ENCODE results near the gene ARF3. TPM values are rescaled to one million over a fixed set of nuclear protein-coding genes. Genes with fewer than 3 reads are reported as not detected.
A peak's percentile ranks its signal among the peaks of the same experiment; 100 is the strongest.

ARF3 gene
- polyA plus RNA-seq, 2 of the 4 experiments (the other 2 are of a cell fraction), result 138 to 287 TPM

- FAIRE-seq (no peak), DNase-seq (ENCODE audit: low read depth in 1 of 2, low spot score in 1 of 2) (no peak), ATAC-seq (peak; percentile 83 to 84)
- H3K4me3 ChIP-seq, result no peak overlapping the region
- H3K4me1 ChIP-seq, result peaks cover 13% of the 10 kb centered on the region
- H3K4me2 ChIP-seq, result no peak overlapping the region
- TF ChIP-seq ZSCAN20 (CRISPR knock-in tag; IDR thresholded peaks at IDR 0.05) (no peak), SMC3 (IDR thresholded peaks at IDR 0.05) (peak; percentile 25; the same call in 1 of the 3 replicates), HOXB13 (CRISPR knock-in tag; IDR thresholded peaks at IDR 0.05; ENCODE audit: low read depth) (no peak), PHF8 (IDR thresholded peaks at IDR 0.05; ENCODE audit: borderline replicate concordance, low read depth) (no peak), EHF (CRISPR knock-in tag; IDR thresholded peaks at IDR 0.05) (no peak), ESRRA (IDR thresholded peaks at IDR 0.05; ENCODE audit: borderline replicate concordance, low read length) (no peak), HEYL (CRISPR knock-in tag; IDR thresholded peaks at IDR 0.05) (no peak), EHMT2 (IDR thresholded peaks at IDR 0.05; ENCODE audit: low read depth) (no peak), CTCF (IDR thresholded peaks at IDR 0.05) (peak; percentile 38), HOXB5 (CRISPR knock-in tag; IDR thresholded peaks at IDR 0.05) (no peak), ATOH8 (CRISPR knock-in tag; IDR thresholded peaks at IDR 0.05; ENCODE audit: low read depth) (no peak), KDM1A (IDR thresholded peaks at IDR 0.05; ENCODE audit: low read depth) (no peak), JUN (IDR thresholded peaks at IDR 0.05) (no peak), FOSB (CRISPR knock-in tag; IDR thresholded peaks at IDR 0.05) (no peak), RAD21 (conservative IDR thresholded peaks at IDR 0.05 in 1 of 2, IDR thresholded peaks at IDR 0.05 in 1 of 2) (peak; percentile 35 to 61; a peak in 3 of 5 replicates), NR3C1 (IDR thresholded peaks at IDR 0.05) (no peak), SREBF2 (IDR thresholded peaks at IDR 0.05) (no peak)
- POLR2A ChIA-PET, result no interaction called here
- H3K9me3 ChIP-seq, result no peaks in the 10 kb centered on the region
- H3K27ac ChIP-seq, result no peak overlapping the region
- CTCF ChIA-PET, result interaction anchor here (0.8 to 77.5 kb wide), 4 partner anchors 11 to 81 kb away, joined by 3 to 2584 read pairs (median 1294); partner anchors contain the start of genes ARF3, DDN, FKBP11 and PRKAG1
Measured at GRCh38 chr12:48965298-48965838, 8.1 kb upstream of the ARF3 start.

GRCh38 chr12:48961801-48962200, 4.5 kb upstream of the ARF3 start:
- Histone ChIP-seq H3K4me3 (no peak overlapping the region), H3K9me3 (no peaks in the 10 kb centered on the region), H3K4me1 (peaks cover 3% of the 10 kb centered on the region; the same call in 2 of the 3 replicates), H3K4me2 (no peak overlapping the region), H3K27ac (no peak overlapping the region)
- DNase-seq (ENCODE audit: low read depth in 1 of 2, low spot score in 1 of 2), result no peak
- no peak for FAIRE-seq
- ChIA-PET CTCF (interaction anchor here (70.2 to 77.5 kb wide), 2 partner anchors 8 to 18 kb away, joined by 2584 read pairs; partner anchors contain the start of genes ARF3, DDN, FKBP11 and PRKAG1), POLR2A (no interaction called here)
- TF ChIP-seq ZFP36 (IDR thresholded peaks at IDR 0.05; ENCODE audit: borderline replicate concordance, partially characterized antibody) (no peak), FOSB (CRISPR knock-in tag; IDR thresholded peaks at IDR 0.05) (no peak), MAZ (IDR thresholded peaks at IDR 0.05; ENCODE audit: borderline replicate concordance, low read depth, low read length) (no peak), RARB (CRISPR knock-in tag; IDR thresholded peaks at IDR 0.05) (no peak), RCOR1 (IDR thresholded peaks at IDR 0.05; ENCODE audit: low read depth, low read length) (no peak)
- ATAC-seq, result no peak

- no peaks in the 10 kb centered on the region for H3K9me3 ChIP-seq
- POLR2A ChIA-PET, result no interaction called here
- ATAC-seq (no peak), FAIRE-seq (no peak), DNase-seq (ENCODE audit: low read depth in 1 of 2, low spot score in 1 of 2) (no peak)
- no peak overlapping the region for H3K4me3 ChIP-seq
- CTCF ChIA-PET, result interaction anchor here (70.2 to 77.5 kb wide), 2 partner anchors 7 to 19 kb away, joined by 2584 read pairs; partner anchors contain the start of genes ARF3, DDN, FKBP11 and PRKAG1
- WGBS (ENCODE audit: missing lambda C conversion rate), result 54% methylated on average over 4 of the region's 4 CpGs
- H3K4me1 ChIP-seq, result peaks cover 3% of the 10 kb centered on the region; the same call in 2 of the 3 replicates
- H3K4me2 ChIP-seq, result no peak overlapping the region
- H3K27ac ChIP-seq, result no peak overlapping the region
- TF ChIP-seq CHD4 (IDR thresholded peaks at IDR 0.05; ENCODE audit: borderline replicate concordance), result no peak
- TF ChIP-seq MAFK (IDR thresholded peaks at IDR 0.05; ENCODE audit: partially characterized antibody), result no peak
- TF ChIP-seq RFX5 (IDR thresholded peaks at IDR 0.05), result no peak
- TF ChIP-seq ATOH8 (CRISPR knock-in tag; IDR thresholded peaks at IDR 0.05; ENCODE audit: low read depth), result no peak
- no peak for TF ChIP-seq TP53 (CRISPR knock-in tag; IDR thresholded peaks at IDR 0.05)
- no peak for TF ChIP-seq USF2 (IDR thresholded peaks at IDR 0.05)
- TF ChIP-seq CTCF (IDR thresholded peaks at IDR 0.05), result no peak
- TF ChIP-seq RCOR1 (IDR thresholded peaks at IDR 0.05; ENCODE audit: low read depth, low read length), result no peak
- TF ChIP-seq HOXB5 (CRISPR knock-in tag; IDR thresholded peaks at IDR 0.05), result no peak
- no peak for TF ChIP-seq CHD2 (IDR thresholded peaks at IDR 0.05; ENCODE audit: low read length, partially characterized antibody)
- no peak for TF ChIP-seq HOXA7 (CRISPR knock-in tag; IDR thresholded peaks at IDR 0.05)
Measured at GRCh38 chr12:48961331-48961730, 4.0 kb upstream of the ARF3 start.
